Tibial nerve (tissue), 4 donors: ENCODE data around the gene SLC9A3.

Experiments used
- EP300 ChIP-seq, 2 donors: sonication (generic); formaldehyde crosslinking; IDR thresholded peaks; one replicate each; pipeline ENCODE4 v1.6.1; 2017; ENCODE audit warnings: antibody characterized with exemption in 2 of 2, mild to moderate bottlenecking in 1 of 2
- TF ChIP-seq, protein P1 (sequence below), 5 experiments: fragments of 200-600 bp in 3 of 5; fragments of 450-650 bp in 2 of 5; sonication (generic) in 3 of 5; IDR thresholded peaks; one replicate each; pipeline ENCODE4 v1.5.1; 2016 to 2019; ENCODE audit warnings: antibody characterized with exemption in 5 of 5, mild to moderate bottlenecking in 3 of 5, moderate library complexity in 2 of 5

DNA sequence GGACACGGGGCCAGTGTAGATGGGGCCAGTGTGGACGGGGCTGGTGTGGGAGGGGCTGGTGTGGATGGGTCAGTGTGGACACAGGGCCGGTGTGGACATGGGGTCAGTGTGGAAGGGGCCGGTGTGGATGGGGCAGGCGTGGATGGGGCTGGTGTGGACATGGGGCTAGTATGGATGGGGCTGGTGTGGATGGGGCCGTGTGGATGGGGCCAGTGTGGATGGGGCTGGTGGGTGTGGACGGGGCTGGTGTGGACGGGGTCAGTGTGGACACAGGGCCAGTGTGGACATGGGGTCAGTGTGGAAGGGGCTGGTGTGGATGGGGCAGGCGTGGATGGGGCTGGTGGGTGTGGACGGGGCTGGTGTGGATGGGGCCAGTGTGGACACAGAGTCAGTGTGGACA, 23.8 kb downstream of the SLC9A3 start:
- TF ChIP-seq, protein P1, sequence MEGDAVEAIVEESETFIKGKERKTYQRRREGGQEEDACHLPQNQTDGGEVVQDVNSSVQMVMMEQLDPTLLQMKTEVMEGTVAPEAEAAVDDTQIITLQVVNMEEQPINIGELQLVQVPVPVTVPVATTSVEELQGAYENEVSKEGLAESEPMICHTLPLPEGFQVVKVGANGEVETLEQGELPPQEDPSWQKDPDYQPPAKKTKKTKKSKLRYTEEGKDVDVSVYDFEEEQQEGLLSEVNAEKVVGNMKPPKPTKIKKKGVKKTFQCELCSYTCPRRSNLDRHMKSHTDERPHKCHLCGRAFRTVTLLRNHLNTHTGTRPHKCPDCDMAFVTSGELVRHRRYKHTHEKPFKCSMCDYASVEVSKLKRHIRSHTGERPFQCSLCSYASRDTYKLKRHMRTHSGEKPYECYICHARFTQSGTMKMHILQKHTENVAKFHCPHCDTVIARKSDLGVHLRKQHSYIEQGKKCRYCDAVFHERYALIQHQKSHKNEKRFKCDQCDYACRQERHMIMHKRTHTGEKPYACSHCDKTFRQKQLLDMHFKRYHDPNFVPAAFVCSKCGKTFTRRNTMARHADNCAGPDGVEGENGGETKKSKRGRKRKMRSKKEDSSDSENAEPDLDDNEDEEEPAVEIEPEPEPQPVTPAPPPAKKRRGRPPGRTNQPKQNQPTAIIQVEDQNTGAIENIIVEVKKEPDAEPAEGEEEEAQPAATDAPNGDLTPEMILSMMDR (IDR thresholded peaks at IDR 0.05): no peak
- no peak for TF ChIP-seq EP300 (IDR thresholded peaks at IDR 0.05)
